Neural cell (in vitro differentiated cells): ENCODE measurements around the gene STOM. TPM values are rescaled to one million over a fixed set of nuclear protein-coding genes. Genes with fewer than 3 reads are reported as not detected.

Source experiments
- H2AFZ ChIP-seq: fragments of 200-600, 300-800 bp; sonication (generic), shearing (Covaris generic); 2 replicates; pipeline ENCODE4 v1.6.0; 2014; ENCODE audit warnings: low read depth, mild to moderate bottlenecking, antibody characterized with exemption, low read length, moderate library complexity
- H3F3A ChIP-seq: fragments of 200-600 bp; shearing (Covaris generic); 2 replicates; pipeline ENCODE4 v1.6.1; 2016; ENCODE audit warnings: mild to moderate bottlenecking, moderate library complexity, mixed read lengths, antibody characterized with exemption, low read length; ENCODE audit not compliant: insufficient read depth, poor library complexity, severe bottlenecking
- H3K27ac ChIP-seq: fragments of 200-600, 300-800 bp; sonication (generic), shearing (Covaris generic); 2 replicates; pipeline ENCODE4 v1.5.1; 2014; ENCODE audit warnings: mild to moderate bottlenecking, low read length, moderate library complexity
- H3K27me3 ChIP-seq: fragments of 300-800, 200-600 bp; sonication (generic), shearing (Covaris generic); 2 replicates; pipeline ENCODE4 v1.6.0; 2014; ENCODE audit warnings: mild to moderate bottlenecking, low read depth, low read length, moderate library complexity; ENCODE audit not compliant: insufficient read depth
- H3K36me3 ChIP-seq: fragments of 300-800, 200-600 bp; sonication (generic), shearing (Covaris generic); 2 replicates; pipeline ENCODE4 v1.5.1; 2014; ENCODE audit warnings: mild to moderate bottlenecking, antibody characterized with exemption, low read length, moderate library complexity; ENCODE audit not compliant: insufficient read depth
- H3K4me2 ChIP-seq: fragments of 300-800, 200-600 bp; sonication (generic), shearing (Covaris generic); 2 replicates; pipeline ENCODE4 v1.6.0; 2014; ENCODE audit warnings: mild to moderate bottlenecking, low read length
- H3K4me3 ChIP-seq: fragments of 300-800, 200-600 bp; sonication (generic), shearing (Covaris generic); 2 replicates; pipeline ENCODE4 v1.5.1; 2014; ENCODE audit warnings: mild to moderate bottlenecking, low read length, moderate library complexity
- H3K79me2 ChIP-seq: fragments of 200-600 bp; shearing (Covaris generic); replicated peaks from 2 replicates; pipeline ENCODE4 v1.6.0; 2014; ENCODE audit warnings: mild to moderate bottlenecking, low read length, moderate library complexity; ENCODE audit not compliant: insufficient read depth
- H3K9ac ChIP-seq: fragments of 300-800, 200-600 bp; sonication (generic), shearing (Covaris generic); 2 replicates; pipeline ENCODE4 v1.6.1; 2016; ENCODE audit warnings: mild to moderate bottlenecking, low read length, mixed read lengths
- H3K9me2 ChIP-seq: fragments of 200-600 bp; shearing (Covaris generic); 2 replicates; pipeline ENCODE4 v1.6.1; 2016; ENCODE audit warnings: mild to moderate bottlenecking, low read length, mixed read lengths; ENCODE audit not compliant: insufficient read depth
- H3K9me3 ChIP-seq: fragments of 200-600, 300-800 bp; sonication (generic), shearing (Covaris generic); 2 replicates; pipeline ENCODE4 v1.6.1; 2016; ENCODE audit warnings: mild to moderate bottlenecking, mixed run types, low read length, moderate library complexity, mixed read lengths
- H4K20me1 ChIP-seq: fragments of 200-600 bp; shearing (Covaris generic); 2 replicates; pipeline ENCODE4 v1.6.1; 2016; ENCODE audit warnings: mild to moderate bottlenecking, mixed run types; ENCODE audit not compliant: insufficient read depth
- CTCF ChIP-seq: fragments of 450-650 bp; IDR thresholded peaks from 2 replicates; pipeline ENCODE4 v1.5.1; 2014; ENCODE audit warnings: antibody characterized with exemption, mild to moderate bottlenecking, moderate library complexity; ENCODE audit not compliant: poor library complexity, severe bottlenecking
- EP300 ChIP-seq: fragments of 450-650 bp; conservative IDR thresholded peaks from 2 replicates; pipeline ENCODE4 v1.6.1; 2014; ENCODE audit warnings: antibody characterized with exemption, mild to moderate bottlenecking, moderate library complexity; ENCODE audit not compliant: poor library complexity, severe bottlenecking
- EZH2 ChIP-seq: fragments of 200-600, 300-800 bp; shearing (Covaris generic), sonication (generic); IDR thresholded peaks from 2 replicates; pipeline ENCODE4 v1.6.1; 2014; ENCODE audit warnings: antibody characterized with exemption, low read length, borderline replicate concordance, mild to moderate bottlenecking; ENCODE audit not compliant: insufficient read depth, poor library complexity, severe bottlenecking
- MXI1 ChIP-seq: fragments of 450-650 bp; conservative IDR thresholded peaks from 2 replicates; pipeline ENCODE4 v1.6.1; 2014; ENCODE audit warnings: antibody characterized with exemption, mild to moderate bottlenecking; ENCODE audit not compliant: poor library complexity, severe bottlenecking
- POLR2AphosphoS5 ChIP-seq: IDR thresholded peaks from 2 replicates; pipeline ENCODE4 v1.6.1; 2012
- RAD21 ChIP-seq: fragments of 450-650 bp; conservative IDR thresholded peaks from 2 replicates; pipeline ENCODE4 v1.6.1; 2014; ENCODE audit warnings: antibody characterized with exemption, mild to moderate bottlenecking, moderate library complexity
- REST ChIP-seq: IDR thresholded peaks from 2 replicates; pipeline ENCODE4 v1.6.1; 2012; ENCODE audit warnings: borderline replicate concordance
- SMC3 ChIP-seq: fragments of 450-650 bp; conservative IDR thresholded peaks from 2 replicates; pipeline ENCODE4 v1.6.1; 2014; ENCODE audit warnings: antibody characterized with exemption, mild to moderate bottlenecking, moderate library complexity; ENCODE audit not compliant: poor library complexity
- TAF1 ChIP-seq: IDR thresholded peaks from 2 replicates; pipeline ENCODE4 v1.6.1; 2012; ENCODE audit warnings: low read depth
- polyA plus RNA-seq: library from polyadenylated mRNA; depleted of rRNA; stranded (reverse); fragments of >200 nt; gene quantifications from 2 replicates; pipeline ENCODE4 v1.2.3, GENCODE V29; 2014

STOM gene
- polyA plus RNA-seq, 1 donor from 2014 or later, result 0.11 TPM

- Histone ChIP-seq H3K36me3 (no peaks in the 10 kb centered on the region), H3K4me3 (no peak overlapping the region), H3K79me2 (no peaks in the 10 kb centered on the region), H2AFZ (no peak overlapping the region), H4K20me1 (no peaks in the 10 kb centered on the region), H3F3A (no peaks in the 10 kb centered on the region), H3K27me3 (no peaks in the 10 kb centered on the region), H3K9me3 (no peaks in the 10 kb centered on the region), H3K4me2 (no peak overlapping the region), H3K9me2 (no peaks in the 10 kb centered on the region), H3K9ac (no peak overlapping the region), H3K27ac (no peak overlapping the region)
- TF ChIP-seq SMC3, result no peak
- TF ChIP-seq POLR2AphosphoS5, result no peak
- TF ChIP-seq TAF1, result no peak
- no peak for TF ChIP-seq RAD21
- TF ChIP-seq EP300, result no peak
- no peak for TF ChIP-seq EZH2
- TF ChIP-seq MXI1, result no peak
- no peak for TF ChIP-seq REST
- TF ChIP-seq CTCF, result no peak
These were observed 35.8 kb upstream of the STOM start for GRCh38 chr9:121405899-121406298.

GRCh38 chr9:121404906-121405305 is 34.9 kb upstream of the STOM start:
- Histone ChIP-seq H3K9ac (no peak overlapping the region), H2AFZ (no peak overlapping the region), H3K36me3 (no peaks in the 10 kb centered on the region), H3K27ac (no peak overlapping the region), H3F3A (no peaks in the 10 kb centered on the region), H3K4me2 (no peak overlapping the region), H3K79me2 (no peaks in the 10 kb centered on the region), H3K4me3 (no peak overlapping the region), H3K9me3 (no peaks in the 10 kb centered on the region), H4K20me1 (no peaks in the 10 kb centered on the region), H3K9me2 (no peaks in the 10 kb centered on the region), H3K27me3 (no peaks in the 10 kb centered on the region)
- TF ChIP-seq REST (no peak), POLR2AphosphoS5 (no peak), EZH2 (no peak)
